ENCODE data around the gene PEX11B.
A peak's percentile ranks its signal among the peaks of the same experiment; 100 is the strongest.
"Not testable (repeated sequence)": the region's sequence is repeated elsewhere in the genome, so short reads cannot be mapped to it uniquely, and the experiment has no call there.

PEX11B gene

DNA sequence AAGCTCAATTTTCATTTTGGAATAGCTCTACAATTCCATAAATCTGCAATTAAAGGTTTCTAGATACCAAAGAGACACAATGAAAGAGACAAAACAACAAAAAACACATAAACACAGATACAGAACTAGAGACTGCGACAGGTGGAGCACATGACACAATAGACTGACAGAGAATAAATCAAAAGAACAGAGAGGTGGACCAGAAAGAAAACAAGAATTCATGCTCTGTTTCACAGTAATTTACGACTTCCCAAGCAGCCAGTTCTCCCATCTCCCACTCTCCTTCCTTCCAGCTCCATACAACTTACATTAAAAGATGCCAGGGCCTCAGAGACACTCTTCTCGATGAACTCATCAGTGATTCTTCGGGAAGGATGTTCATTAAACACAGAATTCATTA, 23.9 kb upstream of the PEX11B start:
- DNase-seq (ENCODE audit: low spot score): no peak
- TF ChIP-seq, protein P1, sequence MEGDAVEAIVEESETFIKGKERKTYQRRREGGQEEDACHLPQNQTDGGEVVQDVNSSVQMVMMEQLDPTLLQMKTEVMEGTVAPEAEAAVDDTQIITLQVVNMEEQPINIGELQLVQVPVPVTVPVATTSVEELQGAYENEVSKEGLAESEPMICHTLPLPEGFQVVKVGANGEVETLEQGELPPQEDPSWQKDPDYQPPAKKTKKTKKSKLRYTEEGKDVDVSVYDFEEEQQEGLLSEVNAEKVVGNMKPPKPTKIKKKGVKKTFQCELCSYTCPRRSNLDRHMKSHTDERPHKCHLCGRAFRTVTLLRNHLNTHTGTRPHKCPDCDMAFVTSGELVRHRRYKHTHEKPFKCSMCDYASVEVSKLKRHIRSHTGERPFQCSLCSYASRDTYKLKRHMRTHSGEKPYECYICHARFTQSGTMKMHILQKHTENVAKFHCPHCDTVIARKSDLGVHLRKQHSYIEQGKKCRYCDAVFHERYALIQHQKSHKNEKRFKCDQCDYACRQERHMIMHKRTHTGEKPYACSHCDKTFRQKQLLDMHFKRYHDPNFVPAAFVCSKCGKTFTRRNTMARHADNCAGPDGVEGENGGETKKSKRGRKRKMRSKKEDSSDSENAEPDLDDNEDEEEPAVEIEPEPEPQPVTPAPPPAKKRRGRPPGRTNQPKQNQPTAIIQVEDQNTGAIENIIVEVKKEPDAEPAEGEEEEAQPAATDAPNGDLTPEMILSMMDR (IDR thresholded peaks at IDR 0.05; ENCODE audit: borderline replicate concordance, control extremely low read depth, extremely low read depth, insufficient read depth, missing control alignments): no peak
- in situ Hi-C loops (cut with MboI; ENCODE audit: low sequenced_read_pairs, unreplicated experiment): no loop called here

DNA sequence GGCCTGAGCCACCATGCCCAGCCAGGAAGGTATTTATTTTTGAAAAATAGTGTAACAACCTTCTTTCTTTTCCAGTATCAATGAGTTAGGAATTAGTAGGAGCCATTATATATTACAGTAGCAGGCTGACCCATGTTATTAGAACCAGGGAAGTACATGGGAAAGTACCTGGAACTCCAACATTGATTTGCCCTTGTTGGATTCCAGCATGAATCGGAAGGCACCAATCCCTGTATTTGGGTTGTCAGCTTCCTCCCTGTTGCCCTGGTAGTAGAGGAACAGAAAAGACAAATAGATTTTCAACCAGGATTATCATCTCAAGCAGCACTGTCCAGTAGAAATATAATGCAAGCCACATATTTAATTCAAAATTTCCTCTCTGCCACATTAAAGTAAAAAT, 18.9 kb upstream of the PEX11B start:
- TF ChIP-seq, protein P1 (IDR thresholded peaks at IDR 0.05; ENCODE audit: borderline replicate concordance, control extremely low read depth, extremely low read depth, insufficient read depth, missing control alignments): no peak
- in situ Hi-C loops (cut with MboI; ENCODE audit: low sequenced_read_pairs, unreplicated experiment): no loop called here
- DNase-seq (ENCODE audit: low spot score): no peak

DNA sequence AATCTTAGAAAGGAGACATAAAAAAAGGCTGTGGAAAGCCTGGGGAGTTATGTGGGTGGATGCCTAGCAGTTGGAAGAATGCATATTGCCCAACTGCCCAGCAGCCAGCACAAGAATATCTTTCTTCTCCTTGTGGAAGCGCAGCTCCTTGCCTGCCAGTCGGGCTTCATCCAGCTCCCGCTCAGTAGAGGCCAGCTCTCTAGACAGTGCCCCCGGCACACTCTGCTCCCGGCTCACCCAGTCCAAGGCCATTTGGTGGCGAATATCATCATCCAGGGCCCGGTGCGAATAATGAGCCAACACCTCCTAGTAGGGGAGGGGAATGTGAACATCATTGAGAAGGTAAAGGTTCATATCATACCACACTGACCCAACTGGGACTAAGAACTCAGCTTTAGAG, 17.7 kb upstream of the PEX11B start:
- TF ChIP-seq, protein P1 (IDR thresholded peaks at IDR 0.05; ENCODE audit: borderline replicate concordance, control extremely low read depth, extremely low read depth, insufficient read depth, missing control alignments): no peak
- in situ Hi-C loops (cut with MboI; ENCODE audit: low sequenced_read_pairs, unreplicated experiment): no loop called here
- DNase-seq (ENCODE audit: low spot score): no peak

DNA sequence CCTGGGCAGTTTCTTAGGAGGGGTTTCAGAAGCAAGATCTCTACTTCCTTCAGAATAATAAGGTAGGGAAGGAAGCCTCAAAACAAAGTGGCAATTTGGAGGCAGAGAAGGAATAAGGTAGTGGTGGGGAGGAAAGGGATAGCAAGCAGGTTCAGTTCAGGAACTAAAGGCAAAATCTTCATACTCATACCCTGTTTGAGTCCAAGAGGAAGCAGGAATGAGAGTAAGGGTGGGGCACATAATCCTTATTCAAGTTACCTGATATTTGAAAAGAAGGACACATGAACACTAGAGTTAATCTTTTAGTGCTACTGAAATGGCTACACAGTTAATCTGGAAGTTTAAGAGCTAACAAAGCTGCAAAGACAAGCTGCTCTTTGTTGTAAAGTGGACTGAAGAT, 17.2 kb upstream of the PEX11B start:
- TF ChIP-seq, protein P1 (IDR thresholded peaks at IDR 0.05; ENCODE audit: borderline replicate concordance, control extremely low read depth, extremely low read depth, insufficient read depth, missing control alignments): no peak
- in situ Hi-C loops (cut with MboI; ENCODE audit: low sequenced_read_pairs, unreplicated experiment): no loop called here
- DNase-seq (ENCODE audit: low spot score): no peak

DNA sequence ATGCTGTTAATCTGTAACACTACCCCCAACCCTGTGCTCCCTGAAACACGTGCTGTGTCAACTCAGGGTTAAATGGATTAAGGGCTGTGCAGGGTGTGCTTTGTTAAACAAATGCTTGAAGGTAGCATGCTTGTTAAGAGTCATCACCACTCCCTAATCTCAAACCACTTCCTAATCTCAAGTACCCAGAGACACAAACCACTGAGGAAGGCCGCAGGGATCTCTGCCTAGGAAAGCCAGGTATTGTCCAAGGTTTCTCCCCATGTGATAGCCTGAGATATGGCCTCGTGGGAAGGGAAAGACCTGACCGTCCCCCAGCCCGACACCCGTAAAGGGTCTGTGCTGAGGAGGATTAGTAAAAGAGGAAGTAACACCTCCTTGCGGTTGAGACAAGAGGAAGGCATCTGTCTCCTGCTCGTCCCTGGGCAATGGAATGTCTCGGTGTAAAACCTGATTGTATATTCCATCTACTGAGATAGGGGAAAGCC, 14.0 kb upstream of the PEX11B start:
- DNase-seq (ENCODE audit: low spot score); in situ Hi-C loops (cut with MboI; ENCODE audit: low sequenced_read_pairs, unreplicated experiment): not testable (repeated sequence)

DNA sequence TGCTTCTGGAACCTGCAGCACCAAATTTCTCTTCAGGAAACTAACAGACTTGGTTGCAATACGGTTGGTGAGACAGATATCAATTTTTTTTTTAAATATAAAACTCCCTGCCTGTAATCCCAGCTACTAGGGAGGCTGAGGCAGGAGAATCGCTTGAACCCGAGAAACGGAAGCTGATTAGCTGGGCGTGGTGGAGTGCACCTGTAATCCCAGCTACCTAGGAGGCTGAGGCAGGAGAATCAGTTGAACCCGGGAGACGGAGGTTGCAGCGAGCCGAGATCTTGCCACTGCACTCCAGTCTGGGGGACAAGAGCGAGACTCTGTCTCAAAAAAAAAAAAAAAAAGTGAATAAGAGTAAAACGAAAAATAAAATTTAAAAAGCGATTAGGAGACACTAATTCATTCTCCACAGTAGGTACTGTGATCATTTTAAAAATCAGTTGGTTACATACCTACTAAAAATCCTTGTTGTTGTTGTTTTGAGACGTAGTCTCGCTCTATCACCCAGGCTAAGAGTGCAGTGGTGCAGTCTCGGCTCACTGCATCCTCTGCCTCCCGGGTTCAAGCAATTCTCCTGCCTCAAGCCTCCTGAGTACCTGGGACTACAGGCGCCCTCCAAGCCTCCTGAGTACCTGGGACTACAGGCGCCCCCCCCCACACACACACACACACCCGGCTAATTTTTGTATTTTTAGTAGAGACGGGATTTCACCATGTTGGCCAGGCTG, 9.6 kb upstream of the PEX11B start:
- TF ChIP-seq, protein P1 (IDR thresholded peaks at IDR 0.05; ENCODE audit: borderline replicate concordance, control extremely low read depth, extremely low read depth, insufficient read depth, missing control alignments): no peak
- no peak for DNase-seq (ENCODE audit: low spot score)
- in situ Hi-C loops (cut with MboI; ENCODE audit: low sequenced_read_pairs, unreplicated experiment): no loop called here

DNA sequence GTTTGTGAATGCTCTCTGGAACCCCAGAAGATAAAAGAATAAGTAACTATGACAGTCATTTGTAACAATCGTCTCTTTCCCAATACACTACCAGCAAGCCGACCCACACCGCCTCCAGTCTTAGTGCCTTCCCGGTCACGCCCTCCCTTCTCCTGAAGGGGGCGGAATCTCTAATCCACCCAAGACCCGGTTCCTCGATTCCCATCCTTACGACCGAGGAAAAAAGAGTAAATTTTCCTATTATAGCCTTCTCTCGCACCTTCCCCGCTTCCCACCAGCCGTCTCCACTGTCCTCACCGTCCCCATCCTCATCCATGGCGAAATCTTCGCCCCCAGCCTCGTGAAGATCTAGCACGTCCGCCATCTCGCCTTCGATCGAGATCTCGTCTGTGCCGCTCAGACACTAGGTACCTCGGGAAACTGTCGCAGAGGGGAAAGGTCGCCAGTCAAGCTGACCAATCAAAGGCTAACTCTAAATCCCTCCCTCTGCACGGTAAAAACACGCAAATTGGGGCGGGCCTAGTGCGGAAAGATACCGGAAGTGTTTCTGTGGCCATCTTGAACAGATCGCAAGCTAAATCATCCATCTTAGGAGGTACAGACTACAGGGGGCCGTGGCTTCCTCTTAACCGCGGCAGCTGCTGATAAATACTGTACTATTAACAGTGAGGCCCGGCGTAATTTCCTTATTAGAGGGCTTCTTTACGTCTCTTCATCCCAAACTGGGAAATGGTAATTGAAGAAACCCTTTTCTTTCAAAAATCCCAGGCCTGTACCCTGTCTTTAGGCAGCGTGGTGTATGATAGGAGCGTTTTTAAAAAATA, 8.8 kb upstream of the PEX11B start, which contains the start of gene RBM8A:
Gene RBM8A (minus strand): TSS at position 422 of the 824 bp plus-strand sequence. CDS start 58 bp downstream, at position 364.
- in situ Hi-C loops (cut with MboI; ENCODE audit: low sequenced_read_pairs, unreplicated experiment): no loop called here
- TF ChIP-seq, protein P1 (IDR thresholded peaks at IDR 0.05; ENCODE audit: borderline replicate concordance, control extremely low read depth, extremely low read depth, insufficient read depth, missing control alignments): peak; percentile 52
- DNase-seq (ENCODE audit: low spot score): peak; percentile 88
